CD14-positive monocyte (primary cell): ENCODE measurements around the gene EBNA1BP2. TPM values are rescaled to one million over a fixed set of nuclear protein-coding genes. Genes with fewer than 3 reads are reported as not detected.

Experiments
- DNase-seq, 3 donors: peaks; one replicate each; pipeline ENCODE4 v3.0.0-alpha.2; 2011 to 2022
- H2AFZ ChIP-seq: 2 replicates; pipeline ENCODE4 v1.6.0; 2012; ENCODE audit warnings: mild to moderate bottlenecking, low read depth, low read length, inconsistent platforms; ENCODE audit not compliant: insufficient read depth, poor library complexity, severe bottlenecking
- H3K27ac ChIP-seq, 2 donors: 1 replicate in 1 of 2; 2 replicates in 1 of 2; pipeline ENCODE4 v1.5.1; 2012 to 2013; ENCODE audit warnings: low read length in 2 of 2, control low read depth in 1 of 2, inconsistent platforms in 1 of 2, low read depth in 1 of 2, mild to moderate bottlenecking in 1 of 2
- H3K27me3 ChIP-seq, 2 donors: one replicate each; pipeline versions ENCODE4 v1.6.0 to v1.6.1; 2011 to 2013; ENCODE audit warnings: low read length in 2 of 2; ENCODE audit not compliant: control insufficient read depth in 2 of 2, insufficient read depth in 2 of 2
- H3K36me3 ChIP-seq, 2 donors: replicated peaks in 1 of 2; 1 replicate in 1 of 2; 2 replicates in 1 of 2; pipeline versions ENCODE4 v1.5.1 to v1.6.1; 2012 to 2013; ENCODE audit warnings: low read length in 2 of 2, control low read depth in 1 of 2, inconsistent platforms in 1 of 2, mild to moderate bottlenecking in 1 of 2; ENCODE audit not compliant: insufficient read depth in 2 of 2, control insufficient read depth in 1 of 2
- H3K4me1 ChIP-seq, 2 donors: 1 replicate in 1 of 2; 2 replicates in 1 of 2; pipeline versions ENCODE4 v1.5.1 to v1.6.1; 2012 to 2013; ENCODE audit warnings: low read length in 2 of 2, control low read depth in 1 of 2, inconsistent platforms in 1 of 2, mild to moderate bottlenecking in 1 of 2, moderate library complexity in 1 of 2; ENCODE audit not compliant: insufficient read depth in 2 of 2, control insufficient read depth in 1 of 2
- H3K4me2 ChIP-seq: replicated peaks from 2 replicates; pipeline ENCODE3; 2012; ENCODE audit warnings: low read length, moderate library complexity, mild to moderate bottlenecking; ENCODE audit not compliant: poor library complexity, severe bottlenecking; ENCODE audit errors: extremely low read depth
- H3K4me3 ChIP-seq, 3 experiments: fragments of 200-600 bp in 1 of 3; sonication (generic) in 1 of 3; replicated peaks in 1 of 3; 1 replicate in 2 of 3; 2 replicates in 1 of 3; pipeline ENCODE4 v1.5.1; 2011 to 2013; ENCODE audit warnings: low read length in 3 of 3, mild to moderate bottlenecking in 3 of 3, control low read depth in 2 of 3, low read depth in 2 of 3, inconsistent platforms in 1 of 3, moderate library complexity in 1 of 3
- H3K79me2 ChIP-seq: 2 replicates; pipeline ENCODE4 v1.6.0; 2012; ENCODE audit warnings: mild to moderate bottlenecking, control low read depth, inconsistent platforms, low read length, moderate library complexity; ENCODE audit not compliant: insufficient read depth
- H3K9ac ChIP-seq: 2 replicates; pipeline ENCODE4 v1.6.0; 2017; ENCODE audit warnings: low read length, mild to moderate bottlenecking; ENCODE audit not compliant: insufficient read depth, poor library complexity, severe bottlenecking
- H3K9me3 ChIP-seq, 2 donors: replicated peaks in 1 of 2; 1 replicate in 1 of 2; 2 replicates in 1 of 2; pipeline versions ENCODE4 v1.5.1 to v1.6.1; 2012 to 2013; ENCODE audit warnings: low read length in 2 of 2, control low read depth in 1 of 2; ENCODE audit not compliant: control insufficient read depth in 1 of 2, insufficient read depth in 1 of 2
- H4K20me1 ChIP-seq: 2 replicates; pipeline ENCODE4 v1.6.0; 2012; ENCODE audit warnings: mild to moderate bottlenecking, low read length, control low read depth, moderate library complexity; ENCODE audit not compliant: insufficient read depth
- H3K27ac Mint-ChIP-seq, 7 donors: one replicate each; pipeline ENCODE4 v1.8.0; 2020; ENCODE audit warnings: mild to moderate bottlenecking in 7 of 7, mixed read lengths in 7 of 7, moderate library complexity in 6 of 7, inconsistent platforms in 2 of 7
- H3K27me3 Mint-ChIP-seq, 3 donors: one replicate each; pipeline ENCODE4 v1.8.0; 2021 to 2022; ENCODE audit warnings: low read depth in 3 of 3, mild to moderate bottlenecking in 3 of 3, mixed read lengths in 3 of 3, moderate library complexity in 3 of 3, inconsistent platforms in 1 of 3
- H3K36me3 Mint-ChIP-seq, 2 donors: one replicate each; pipeline ENCODE4 v1.8.0; 2020; ENCODE audit warnings: mixed read lengths in 2 of 2, inconsistent platforms in 1 of 2, mild to moderate bottlenecking in 1 of 2
- H3K4me1 Mint-ChIP-seq: one replicate; pipeline ENCODE4 v1.8.0; 2020; ENCODE audit warnings: mild to moderate bottlenecking, mixed read lengths
- H3K4me3 Mint-ChIP-seq, 2 donors: one replicate each; pipeline ENCODE4 v1.8.0; 2020; ENCODE audit warnings: mild to moderate bottlenecking in 2 of 2, mixed read lengths in 2 of 2, moderate library complexity in 1 of 2
- H3K9me3 Mint-ChIP-seq, 7 donors: one replicate each; pipeline ENCODE4 v1.8.0; 2020 to 2022; ENCODE audit warnings: mixed read lengths in 7 of 7, mild to moderate bottlenecking in 6 of 7, moderate library complexity in 6 of 7, inconsistent platforms in 2 of 7
- CTCF ChIP-seq: fragments of 200-600 bp; IDR thresholded peaks from one replicate; pipeline ENCODE4 v1.8.0; 2022; ENCODE audit warnings: antibody characterized with exemption, mild to moderate bottlenecking
- WGBS: methylation state at CpG from one replicate; pipeline ENCODE4 v1.1.5; 2013; ENCODE audit warnings: missing lambda C conversion rate; ENCODE audit not compliant: insufficient coverage; 5-methylcytosine and 5-hydroxymethylcytosine counted together
- intact Hi-C, 2 donors: fragments of 100-400 bp; cut with micrococcal nuclease; formaldehyde crosslinking; loops; one replicate each; pipeline versions ENCODE4 v1.15.0 to v1.15.1; 2023
- polyA plus RNA-seq, 3 donors: library from polyadenylated mRNA; depleted of rRNA in 1 of 3; unstranded in 2 of 3; stranded (reverse) in 1 of 3; fragments of 300-500 nt in 2 of 3; fragments of >200 nt in 1 of 3; fragmentation: Illumina TruSeq in 2 of 3; gene quantifications; 1 replicate in 2 of 3; 2 replicates in 1 of 3; pipeline ENCODE4 v1.2.3, GENCODE V29; 2012 to 2021

Gene EBNA1BP2
- polyA plus RNA-seq, 3 donors = 10.2 to 37.2 (median 30.9) TPM

GRCh38 chr1:43221797-43222196, 49.7 kb upstream of the EBNA1BP2 start:
- TF ChIP-seq CTCF = no peak
- Histone ChIP-seq H3K79me2 (no peaks in the 10 kb centered on the region), H3K27me3 (no peaks in the 10 kb centered on the region), H3K36me3 (no peaks in the 10 kb centered on the region), H4K20me1 (no peaks in the 10 kb centered on the region), H3K9ac (no peak overlapping the region), H3K9me3 (no peaks in the 10 kb centered on the region), H3K4me1 (peaks cover 10 to 11% of the 10 kb centered on the region in 2 donors), H2AFZ (no peak overlapping the region), H3K4me3 (no peak overlapping the region), H3K4me2 (no peak overlapping the region), H3K27ac (no peak overlapping the region)
- Mint-ChIP-seq H3K27ac (no peak overlapping the region), H3K27me3 (peaks cover 0 to 2% (median 0%) of the 10 kb centered on the region in 3 donors), H3K4me1 (peaks cover 15% of the 10 kb centered on the region), H3K4me3 (no peak overlapping the region), H3K9me3 (no peaks in the 10 kb centered on the region), H3K36me3 (no peaks in the 10 kb centered on the region)
- no CpG with 5 or more reads among the region's 1 CpG for WGBS
- intact Hi-C loops = no loop called here
- no peak for DNase-seq

GRCh38 chr1:43220905-43221778, 49.1 kb upstream of the EBNA1BP2 start:
- WGBS = 29% methylated on average over 4 of the region's 7 CpGs
- H3K27me3 Mint-ChIP-seq = peaks cover 0 to 2% (median 0%) of the 10 kb centered on the region in 3 donors
- intact Hi-C loops = no loop called here
- Histone ChIP-seq H4K20me1 (no peaks in the 10 kb centered on the region), H3K9ac (no peak overlapping the region), H3K79me2 (no peaks in the 10 kb centered on the region), H3K36me3 (no peaks in the 10 kb centered on the region), H2AFZ (peak overlapping the region; percentile 58), H3K27ac (no peak overlapping the region), H3K4me3 (no peak overlapping the region), H3K4me2 (no peak overlapping the region), H3K27me3 (no peaks in the 10 kb centered on the region), H3K9me3 (no peaks in the 10 kb centered on the region), H3K4me1 (peaks cover 10 to 11% of the 10 kb centered on the region in 2 donors)
- H3K36me3 Mint-ChIP-seq = no peaks in the 10 kb centered on the region
- DNase-seq = peak in 1 of 3 donors; percentile 21
- peaks cover 15% of the 10 kb centered on the region for H3K4me1 Mint-ChIP-seq
- peak overlapping the region in 1 of 2 donors; percentile 56 for H3K4me3 Mint-ChIP-seq
- TF ChIP-seq CTCF = no peak
- peak overlapping the region in 4 of 7 donors; percentile 3 to 57 (median 44) for H3K27ac Mint-ChIP-seq
- H3K9me3 Mint-ChIP-seq = no peaks in the 10 kb centered on the region
